SK-N-SH treated with all-trans-retinoic acid at 6 μM for 48 hours (cell line): Measurements from ENCODE around the gene POMGNT2.

Experiments
- ATAC-seq: fragments of 200-7000 bp; cut with Tn5 transposase; 3 replicates; pipeline ENCODE4 v1.9.1; 2020; ENCODE audit warnings: mild to moderate bottlenecking, moderate library complexity
- ARNTL ChIP-seq: fragments of 450-650 bp; formaldehyde crosslinking; IDR thresholded peaks from 2 replicates; pipeline ENCODE4 v1.5.0; 2020; ENCODE audit warnings: low read depth, mild to moderate bottlenecking, moderate library complexity, borderline replicate concordance
- BACH2 ChIP-seq: fragments of 250-450 bp; sonication (Bioruptor Pico); IDR thresholded peaks from 2 replicates; pipeline ENCODE4 v1.9.0; 2021; ENCODE audit warnings: mild to moderate bottlenecking, borderline replicate concordance
- CREB5 ChIP-seq: fragments of 250-450 bp; sonication (Bioruptor Pico); IDR thresholded peaks from 2 replicates; pipeline ENCODE4 v1.5.1; 2020; ENCODE audit warnings: low read depth, mild to moderate bottlenecking, moderate library complexity
- CSDC2 ChIP-seq: fragments of 250-450 bp; sonication (Bioruptor Pico); IDR thresholded peaks from 2 replicates; pipeline ENCODE4 v1.5.0; 2020; ENCODE audit warnings: mild to moderate bottlenecking, moderate library complexity
- CSRNP3 ChIP-seq: fragments of 250-450 bp; sonication (Bioruptor Pico); IDR thresholded peaks from 2 replicates; pipeline ENCODE4 v1.5.1; 2021; ENCODE audit warnings: mild to moderate bottlenecking, moderate library complexity
- ESRRG ChIP-seq: fragments of 250-450 bp; sonication (Bioruptor Pico); IDR thresholded peaks from 2 replicates; pipeline ENCODE4 v1.6.1; 2021; ENCODE audit warnings: mild to moderate bottlenecking
- GLIS3 ChIP-seq: fragments of 250-450 bp; sonication (Bioruptor Pico); IDR thresholded peaks from 2 replicates; pipeline ENCODE4 v1.5.0; 2020; ENCODE audit warnings: mild to moderate bottlenecking, moderate library complexity
- ISL1 ChIP-seq: fragments of 250-450 bp; sonication (Bioruptor Pico); IDR thresholded peaks from 2 replicates; pipeline ENCODE4 v2.1.2; 2022; ENCODE audit warnings: mild to moderate bottlenecking, moderate library complexity
- OSR1 ChIP-seq: fragments of 250-450 bp; sonication (Bioruptor Pico); IDR thresholded peaks from 2 replicates; pipeline ENCODE4 v1.8.0; 2022; ENCODE audit warnings: moderate library complexity, mild to moderate bottlenecking, inconsistent platforms
- PATZ1 ChIP-seq: fragments of 250-450 bp; sonication (Bioruptor Pico); IDR thresholded peaks from 2 replicates; pipeline ENCODE4 v1.8.0; 2020; ENCODE audit warnings: mild to moderate bottlenecking, moderate library complexity, borderline replicate concordance
- POU6F1 ChIP-seq: fragments of 250-450 bp; sonication (Bioruptor Pico); IDR thresholded peaks from 2 replicates; pipeline ENCODE4 v1.8.0; 2021; ENCODE audit warnings: low read depth, mild to moderate bottlenecking, moderate library complexity, borderline replicate concordance
- PPARA ChIP-seq: fragments of 250-450 bp; sonication (Bioruptor Pico); IDR thresholded peaks from 2 replicates; pipeline ENCODE4 v1.5.0; 2020; ENCODE audit warnings: mild to moderate bottlenecking, borderline replicate concordance
- RARB ChIP-seq: fragments of 250-450 bp; sonication (Bioruptor Pico); IDR thresholded peaks from 2 replicates; pipeline ENCODE4 v1.8.0; 2021; ENCODE audit warnings: mild to moderate bottlenecking, moderate library complexity
- SNAI2 ChIP-seq: fragments of 250-450 bp; sonication (Bioruptor Pico); IDR thresholded peaks from 2 replicates; pipeline ENCODE4 v1.5.0; 2020; ENCODE audit warnings: mild to moderate bottlenecking, moderate library complexity
- TCF4 ChIP-seq: fragments of 250-450 bp; sonication (Bioruptor Pico); IDR thresholded peaks from 2 replicates; pipeline ENCODE4 v1.8.0; 2021; ENCODE audit warnings: mild to moderate bottlenecking, moderate library complexity, borderline replicate concordance
- TOX ChIP-seq: fragments of 250-450 bp; sonication (Bioruptor Pico); IDR thresholded peaks from 2 replicates; pipeline ENCODE4 v1.8.0; 2021; ENCODE audit warnings: mild to moderate bottlenecking, moderate library complexity, borderline replicate concordance
- TSHZ2 ChIP-seq: fragments of 250-450 bp; sonication (Bioruptor Pico); IDR thresholded peaks from 2 replicates; pipeline ENCODE4 v1.5.0; 2020; ENCODE audit warnings: mild to moderate bottlenecking, moderate library complexity
- ZC3H10 ChIP-seq: fragments of 250-450 bp; sonication (Bioruptor Pico); IDR thresholded peaks from 2 replicates; pipeline ENCODE4 v1.5.1; 2021; ENCODE audit warnings: mild to moderate bottlenecking, moderate library complexity
- ZFP3 ChIP-seq: fragments of 250-450 bp; sonication (Bioruptor Pico); IDR thresholded peaks from 2 replicates; pipeline ENCODE4 v1.5.0; 2020; ENCODE audit warnings: mild to moderate bottlenecking, moderate library complexity
- ZFP30 ChIP-seq: fragments of 450-650 bp; formaldehyde crosslinking; IDR thresholded peaks from 2 replicates; pipeline ENCODE4 v1.5.0; 2022; ENCODE audit warnings: mild to moderate bottlenecking, moderate library complexity
- ZNF565 ChIP-seq: fragments of 450-650 bp; formaldehyde crosslinking; conservative IDR thresholded peaks from 2 replicates; pipeline ENCODE4 v1.5.0; 2020; ENCODE audit warnings: low read depth, mild to moderate bottlenecking, moderate library complexity
- ZNF70 ChIP-seq: fragments of 450-650 bp; formaldehyde crosslinking; IDR thresholded peaks from 2 replicates; pipeline ENCODE4 v1.5.0; 2020; ENCODE audit warnings: mild to moderate bottlenecking, moderate library complexity
- ZNF8 ChIP-seq: fragments of 450-650 bp; formaldehyde crosslinking; IDR thresholded peaks from 2 replicates; pipeline ENCODE4 v1.5.0; 2020; ENCODE audit warnings: mild to moderate bottlenecking, moderate library complexity

Gene POMGNT2

GRCh38 chr3:43126536-43126935 lies 20.7 kb upstream of the POMGNT2 start:
- no peak for ATAC-seq
- TF ChIP-seq ZNF70 (CRISPR knock-in tag) (no peak), CSRNP3 (CRISPR knock-in tag) (no peak), PPARA (no peak), PATZ1 (no peak), RARB (CRISPR knock-in tag) (no peak), ZC3H10 (no peak), ESRRG (CRISPR knock-in tag) (no peak), CSDC2 (CRISPR knock-in tag) (no peak), POU6F1 (CRISPR knock-in tag) (no peak), TCF4 (no peak), ARNTL (CRISPR knock-in tag) (no peak), OSR1 (CRISPR knock-in tag) (no peak), ZFP3 (CRISPR knock-in tag) (no peak)

GRCh38 chr3:43123895-43124294 lies 18.0 kb upstream of the POMGNT2 start:
- TF ChIP-seq ARNTL (CRISPR knock-in tag) (no peak), ZFP30 (CRISPR knock-in tag) (peak; percentile 97)
- TF ChIP-seq, all 23 proteins: peak for 1
- no peak for ATAC-seq

- TF ChIP-seq TOX (CRISPR knock-in tag) (no peak), ZFP30 (CRISPR knock-in tag) (no peak), GLIS3 (no peak), SNAI2 (CRISPR knock-in tag) (no peak)
- no peak for ATAC-seq
Measured at GRCh38 chr3:43120937-43121336, 15.1 kb upstream of the POMGNT2 start.

- ATAC-seq = no peak
- TF ChIP-seq CREB5 (CRISPR knock-in tag) = no peak
- no peak for TF ChIP-seq ZNF565 (CRISPR knock-in tag)
- no peak for TF ChIP-seq GLIS3
- no peak for TF ChIP-seq ZNF8 (CRISPR knock-in tag)
- TF ChIP-seq TSHZ2 (CRISPR knock-in tag) = no peak
- TF ChIP-seq ZFP3 (CRISPR knock-in tag) = no peak
- no peak for TF ChIP-seq ZC3H10
- no peak for TF ChIP-seq ARNTL (CRISPR knock-in tag)
- no peak for TF ChIP-seq SNAI2 (CRISPR knock-in tag)
- no peak for TF ChIP-seq CSRNP3 (CRISPR knock-in tag)
- no peak for TF ChIP-seq CSDC2 (CRISPR knock-in tag)
- no peak for TF ChIP-seq ZFP30 (CRISPR knock-in tag)
- TF ChIP-seq ISL1 (CRISPR knock-in tag) = no peak
- TF ChIP-seq ESRRG (CRISPR knock-in tag) = no peak
- no peak for TF ChIP-seq OSR1 (CRISPR knock-in tag)
- no peak for TF ChIP-seq PATZ1
- no peak for TF ChIP-seq RARB (CRISPR knock-in tag)
- no peak for TF ChIP-seq PPARA
- no peak for TF ChIP-seq BACH2 (CRISPR knock-in tag)
Measured at GRCh38 chr3:43117257-43117656, 11.4 kb upstream of the POMGNT2 start.
